A549 (cell line): Measurements from ENCODE around the gene RUNDC3A. TPM values are rescaled to one million over a fixed set of nuclear protein-coding genes. Genes with fewer than 3 reads are reported as not detected.

Experiments used
- ATAC-seq, 2 experiments: fragments of 200-7000 bp in 1 of 2; fragments of >200 bp in 1 of 2; cut with Nextera tagmentation in 1 of 2; cut with Tn5 transposase in 1 of 2; 3 replicates each; pipeline versions ENCODE4 v1.8.0 to v1.9.1; 2018 to 2020; ENCODE audit warnings: mild to moderate bottlenecking in 1 of 2, moderate library complexity in 1 of 2
- CTCF ChIA-PET: fragments of 300-600 bp; sonication (Branson Sonifier 250); formaldehyde crosslinking; extraction: SDS; loops from one replicate; lab custom pipeline; 2021; ENCODE audit warnings: antibody characterized with exemption, inconsistent platforms; lab: Yijun Ruan, JAX
- POLR2A ChIA-PET: fragments of 350-600 bp; formaldehyde crosslinking; extraction: SDS; loops from one replicate; lab custom pipeline; 2021; ENCODE audit warnings: antibody characterized with exemption, inconsistent platforms; lab: Yijun Ruan, JAX
- DNase-seq, 2 experiments: peaks; one replicate each; pipeline versions ENCODE4 v3.0.0 to v3.0.0-alpha.2; 2011 to 2016; ENCODE audit warnings: low read depth in 1 of 2, low spot score in 1 of 2
- FAIRE-seq: peaks from 2 replicates; lab custom pipeline; 2011; peaks lifted over from hg19 to GRCh38; lab: Jason Lieb, UNC
- H3K27ac ChIP-seq, 2 experiments: fragments of >200 bp; sonication (Bioruptor Twin); formaldehyde crosslinking; 3 replicates each; pipeline ENCODE4 v1.5.1; 2016 to 2017
- H3K4me1 ChIP-seq: fragments of >200 bp; sonication (Bioruptor Twin); formaldehyde crosslinking; 3 replicates; pipeline ENCODE4 v1.6.1; 2016
- H3K4me2 ChIP-seq: fragments of >200 bp; sonication (Bioruptor Twin); formaldehyde crosslinking; 3 replicates; pipeline ENCODE4 v1.6.1; 2016
- H3K4me3 ChIP-seq: fragments of >200 bp; sonication (Bioruptor Twin); formaldehyde crosslinking; 3 replicates; pipeline ENCODE4 v1.5.1; 2016
- H3K9me3 ChIP-seq: fragments of >200 bp; sonication (Bioruptor Twin); formaldehyde crosslinking; 3 replicates; pipeline ENCODE4 v1.6.1; 2016
- CBX8 ChIP-seq: fragments of 200-600 bp; sonication (generic); IDR thresholded peaks from 2 replicates; pipeline ENCODE4 v1.6.1; 2016
- CHD2 ChIP-seq: fragments of 150-350 bp; IDR thresholded peaks from 2 replicates; pipeline ENCODE4 v1.6.1; 2014; ENCODE audit warnings: low read length; ENCODE audit not compliant: partially characterized antibody
- CTCF ChIP-seq: fragments of >200 bp; sonication (Bioruptor Twin); formaldehyde crosslinking; IDR thresholded peaks from 3 replicates; pipeline ENCODE4 v1.5.1; 2016
- EHF ChIP-seq: fragments of 250-450 bp; sonication (Bioruptor Pico); IDR thresholded peaks from 2 replicates; pipeline ENCODE4 v1.5.0; 2020; ENCODE audit warnings: mild to moderate bottlenecking
- ELK1 ChIP-seq: fragments of 150-350 bp; IDR thresholded peaks from 2 replicates; pipeline ENCODE4 v1.6.1; 2014; ENCODE audit warnings: low read depth, mild to moderate bottlenecking, low read length
- FOSB ChIP-seq: fragments of 250-450 bp; sonication (Bioruptor Pico); IDR thresholded peaks from 2 replicates; pipeline ENCODE4 v1.5.0; 2020; ENCODE audit warnings: mild to moderate bottlenecking, moderate library complexity
- GATA3 ChIP-seq: IDR thresholded peaks from 2 replicates; pipeline ENCODE4 v1.6.1; 2012; ENCODE audit warnings: borderline replicate concordance
- HOXA7 ChIP-seq: fragments of 250-450 bp; sonication (Bioruptor Pico); IDR thresholded peaks from 2 replicates; pipeline ENCODE4 v1.5.0; 2020; ENCODE audit warnings: mild to moderate bottlenecking, moderate library complexity
- JUN ChIP-seq, 2 experiments: fragments of >200 bp; sonication (Bioruptor Twin); formaldehyde crosslinking; IDR thresholded peaks; 2 replicates in 1 of 2; 3 replicates in 1 of 2; pipeline ENCODE4 v1.6.1; 2016 to 2017
- MAFK ChIP-seq: fragments of 450-650 bp; IDR thresholded peaks from 2 replicates; pipeline ENCODE4 v1.6.1; 2014; ENCODE audit not compliant: partially characterized antibody
- MAX ChIP-seq: IDR thresholded peaks from 2 replicates; pipeline ENCODE4 v1.6.1; 2012
- MAZ ChIP-seq: fragments of 150-350 bp; IDR thresholded peaks from 2 replicates; pipeline ENCODE4 v1.6.1; 2014; ENCODE audit warnings: antibody characterized with exemption, low read depth, low read length, borderline replicate concordance
- MYC ChIP-seq: IDR thresholded peaks from 2 replicates; pipeline ENCODE4 v1.6.1; 2012; ENCODE audit warnings: mild to moderate bottlenecking, inconsistent platforms, low read length, improper control_type of control experiment, borderline replicate concordance
- NFE2L2 ChIP-seq: fragments of 150-350 bp; conservative IDR thresholded peaks from 2 replicates; pipeline ENCODE4 v1.6.1; 2014; ENCODE audit warnings: low read length
- NPAS2 ChIP-seq: fragments of 250-450 bp; sonication (Bioruptor Pico); IDR thresholded peaks from 2 replicates; pipeline ENCODE4 v1.8.0; 2022; ENCODE audit warnings: mild to moderate bottlenecking, moderate library complexity, borderline replicate concordance
- NR3C1 ChIP-seq: fragments of >200 bp; sonication (Bioruptor Twin); formaldehyde crosslinking; IDR thresholded peaks from 3 replicates; pipeline ENCODE4 v1.6.1; 2017
- PBX3 ChIP-seq: IDR thresholded peaks from 2 replicates; pipeline ENCODE4 v1.6.1; 2012
- PHF8 ChIP-seq: fragments of 200-600 bp; sonication (generic); IDR thresholded peaks from 2 replicates; pipeline ENCODE4 v1.6.1; 2016; ENCODE audit warnings: low read depth, mild to moderate bottlenecking, antibody characterized with exemption, moderate library complexity, borderline replicate concordance
- RCOR1 ChIP-seq: fragments of 150-350 bp; IDR thresholded peaks from 2 replicates; pipeline ENCODE4 v1.6.1; 2014; ENCODE audit warnings: antibody characterized with exemption, low read length, low read depth
- REST ChIP-seq: fragments of 200-600 bp; sonication (generic); IDR thresholded peaks from 2 replicates; pipeline ENCODE4 v1.6.1; 2016; ENCODE audit warnings: antibody characterized with exemption, mild to moderate bottlenecking, moderate library complexity
- SREBF2 ChIP-seq: fragments of 450-650 bp; IDR thresholded peaks from 2 replicates; pipeline ENCODE4 v1.6.1; 2014; ENCODE audit warnings: mild to moderate bottlenecking, moderate library complexity
- USF2 ChIP-seq: fragments of 450-650 bp; IDR thresholded peaks from 2 replicates; pipeline ENCODE4 v1.6.1; 2014; ENCODE audit warnings: antibody characterized with exemption
- ZSCAN20 ChIP-seq: fragments of 250-450 bp; sonication (Bioruptor Pico); IDR thresholded peaks from 2 replicates; pipeline ENCODE4 v1.8.0; 2022; ENCODE audit warnings: mild to moderate bottlenecking, moderate library complexity
- whole genome bisulfite sequencing: methylation state at CpG from one replicate; pipeline ENCODE4 v1.1.6; 2017; ENCODE audit errors: missing lambda C conversion rate; 5-methylcytosine and 5-hydroxymethylcytosine counted together
- polyA plus RNA-seq, 4 experiments: library from polyadenylated mRNA; depleted of rRNA in 3 of 4; stranded (reverse); fragments of >200 nt; fragmentation: RNase III in 1 of 4; extraction: RNeasy Plus Mini Kit Qiagen cat#74134 plus additional on column Dnase treatment in 1 of 4; gene quantifications; 2 replicates in 3 of 4; 3 replicates in 1 of 4; pipeline ENCODE4 v1.2.3, GENCODE V29; 2011 to 2017

RUNDC3A gene
- polyA plus RNA-seq, 2 of the 4 experiments (the other 2 are of a cell fraction) = 0.45 to 0.48 TPM

GRCh38 chr17:44314031-44314430, 5.6 kb downstream of the RUNDC3A start (continued):
- TF ChIP-seq MAFK (no peak), MYC (no peak), PHF8 (no peak), NR3C1 (no peak), USF2 (no peak)

GRCh38 chr17:44314524-44314868, 6.1 kb downstream of the RUNDC3A start:
- H3K4me2 ChIP-seq = peak overlapping the region; percentile 99
- 63% methylated on average over 11 of the region's 11 CpGs for WGBS
- ATAC-seq = no peak

More at GRCh38 chr17:44314524-44314868, 6.1 kb downstream of the RUNDC3A start:
- CTCF ChIA-PET = interaction anchor here (0.8 to 14.1 kb wide), 6 partner anchors 16 to 197 kb away, joined by 3 to 159 read pairs (median 5); no protein-coding TSS in a partner anchor
- FAIRE-seq = no peak
- Histone ChIP-seq H3K27ac (no peak overlapping the region; a peak in 1 of 6 replicates), H3K9me3 (no peaks in the 10 kb centered on the region), H3K4me1 (0 out of 3 replicates have a peak, but pooled peaks cover 4% of the 10 kb centered on the region), H3K4me3 (peak overlapping the region; percentile 63; the same call in 2 of the 3 replicates)
- no peak for DNase-seq
- POLR2A ChIA-PET = interaction anchor here (1.6 to 2.2 kb wide), 3 partner anchors 10 to 115 kb away, joined by 3 to 13 read pairs (median 5); partner anchors contain the start of gene ATXN7L3
- no peak for TF ChIP-seq HOXA7 (CRISPR knock-in tag)
- no peak for TF ChIP-seq MAFK
- no peak for TF ChIP-seq PBX3
- no peak for TF ChIP-seq CBX8
- no peak for TF ChIP-seq ELK1
- TF ChIP-seq NPAS2 (CRISPR knock-in tag) = no peak
- no peak for TF ChIP-seq MAX
- no peak for TF ChIP-seq JUN (IDR thresholded peaks at IDR 0.05)
- TF ChIP-seq CHD2 = no peak
- no peak for TF ChIP-seq EHF
- TF ChIP-seq GATA3 = no peak
- TF ChIP-seq NR3C1 = no peak
- no peak for TF ChIP-seq MAZ
- no peak for TF ChIP-seq CTCF
- TF ChIP-seq NFE2L2 = no peak
- TF ChIP-seq FOSB (CRISPR knock-in tag) = no peak
- no peak for TF ChIP-seq ZSCAN20
- no peak for TF ChIP-seq RCOR1
- no peak for TF ChIP-seq REST
- TF ChIP-seq SREBF2 = no peak
- TF ChIP-seq, all 56 proteins: peak for 0
